BLaER1 treated with 17β-estradiol and CSF1 and Interleukin-3, amounts not matched to agents 10 nM and 100 nM (cell line): Measurements from ENCODE around the gene ITPKB.
"Not testable (repeated sequence)": the region's sequence is repeated elsewhere in the genome, so short reads cannot be mapped to it uniquely, and the experiment has no call there.

Experiments
- H3K27ac ChIP-seq, 11 experiments: shearing (Covaris generic); formaldehyde crosslinking; 2 replicates each; pipeline ENCODE4 v1.8.1; 2022
- H3K27me3 ChIP-seq, 11 experiments: shearing (Covaris generic); formaldehyde crosslinking; 2 replicates each; pipeline ENCODE4 v1.8.1; 2022
- H3K36me3 ChIP-seq, 11 experiments: shearing (Covaris generic); formaldehyde crosslinking; 2 replicates each; pipeline ENCODE4 v1.8.1; 2022
- H3K4me1 ChIP-seq, 10 experiments: shearing (Covaris generic); formaldehyde crosslinking; 2 replicates each; pipeline ENCODE4 v1.8.1; 2022
- H3K4me2 ChIP-seq, 11 experiments: shearing (Covaris generic); formaldehyde crosslinking; 2 replicates each; pipeline ENCODE4 v1.8.1; 2022
- H3K4me3 ChIP-seq, 10 experiments: shearing (Covaris generic); formaldehyde crosslinking; 2 replicates each; pipeline ENCODE4 v1.8.1; 2022
- H3K9ac ChIP-seq, 11 experiments: shearing (Covaris generic); formaldehyde crosslinking; 2 replicates each; pipeline ENCODE4 v1.8.1; 2022
- H3K9me3 ChIP-seq, 11 experiments: shearing (Covaris generic); formaldehyde crosslinking; replicated peaks in 1 of 11; 2 replicates each; pipeline ENCODE4 v1.8.1; 2022
- H4K20me1 ChIP-seq, 11 experiments: shearing (Covaris generic); formaldehyde crosslinking; 2 replicates each; pipeline ENCODE4 v1.8.1; 2022
- Cebpa-rat ChIP-seq, 11 experiments: shearing (Covaris generic); IDR thresholded peaks; 2 replicates each; pipeline ENCODE4 v1.8.1; 2022

ITPKB gene

GRCh38 chr1:226779561-226779960, 40.5 kb upstream of the ITPKB start:
- Histone ChIP-seq H3K27ac (no peak overlapping the region), H3K36me3 (no peaks in the 10 kb centered on the region), H3K4me1 (no peaks in the 10 kb centered on the region), H4K20me1 (no peaks in the 10 kb centered on the region), H3K9me3 (peaks cover 0 to 17% (median 3%) of the 10 kb centered on the region in 11 experiments; a peak in 2 of 22 replicates), H3K4me3 (no peak overlapping the region), H3K4me2 (no peak overlapping the region), H3K27me3 (no peaks in the 10 kb centered on the region), H3K9ac (no peak overlapping the region)
- no peak for TF ChIP-seq Cebpa-rat (IDR thresholded peaks at IDR 0.05)

GRCh38 chr1:226778657-226779058, 39.6 kb upstream of the ITPKB start:
- H3K4me3 ChIP-seq, result no peak overlapping the region
- H3K9me3 ChIP-seq, result peaks cover 0 to 17% (median 3%) of the 10 kb centered on the region in 11 experiments; a peak in 2 of 22 replicates
- no peak overlapping the region for H3K9ac ChIP-seq
- H3K36me3 ChIP-seq, result no peaks in the 10 kb centered on the region
- TF ChIP-seq Cebpa-rat (IDR thresholded peaks at IDR 0.05), result no peak
- no peak overlapping the region for H3K27ac ChIP-seq
- no peaks in the 10 kb centered on the region for H3K27me3 ChIP-seq
- no peaks in the 10 kb centered on the region for H3K4me1 ChIP-seq
- H3K4me2 ChIP-seq, result no peak overlapping the region
- no peaks in the 10 kb centered on the region for H4K20me1 ChIP-seq

- H3K27me3 ChIP-seq, result no peaks in the 10 kb centered on the region
- H3K4me1 ChIP-seq, result peaks cover 0 to 11% (median 7%) of the 10 kb centered on the region in 10 experiments; a peak in 9 of 20 replicates
- no peak overlapping the region for H3K27ac ChIP-seq
- no peaks in the 10 kb centered on the region for H3K36me3 ChIP-seq
- H3K4me3 ChIP-seq, result no peak overlapping the region
- no peak for TF ChIP-seq Cebpa-rat (IDR thresholded peaks at IDR 0.05)
- H3K9ac ChIP-seq, result no peak overlapping the region
- peaks cover 0 to 17% (median 3%) of the 10 kb centered on the region in 11 experiments; a peak in 2 of 22 replicates for H3K9me3 ChIP-seq
- no peak overlapping the region for H3K4me2 ChIP-seq
- H4K20me1 ChIP-seq, result no peaks in the 10 kb centered on the region
Measured at GRCh38 chr1:226776975-226777374, 37.9 kb upstream of the ITPKB start.

GRCh38 chr1:226776066-226776465, 37.0 kb upstream of the ITPKB start:
- Histone ChIP-seq H4K20me1 (no peaks in the 10 kb centered on the region), H3K27ac (no peak overlapping the region), H3K4me3 (no peak overlapping the region), H3K9me3 (peaks cover 0 to 17% (median 3%) of the 10 kb centered on the region in 11 experiments; a peak in 2 of 22 replicates), H3K27me3 (no peaks in the 10 kb centered on the region), H3K4me1 (peaks cover 0 to 11% (median 7%) of the 10 kb centered on the region in 10 experiments; a peak in 9 of 20 replicates), H3K4me2 (no peak overlapping the region), H3K9ac (no peak overlapping the region), H3K36me3 (no peaks in the 10 kb centered on the region)
- no peak for TF ChIP-seq Cebpa-rat (IDR thresholded peaks at IDR 0.05)

GRCh38 chr1:226772446-226773139, 33.5 kb upstream of the ITPKB start:
- peak overlapping the region in 8 of 11 experiments; percentile 0 to 44 (median 15); a peak in 7 of 22 replicates for H3K4me2 ChIP-seq
- H3K27me3 ChIP-seq, result no peaks in the 10 kb centered on the region
- no peaks in the 10 kb centered on the region for H3K36me3 ChIP-seq
- no peak overlapping the region for H3K9ac ChIP-seq
- no peak overlapping the region for H3K27ac ChIP-seq
- H3K9me3 ChIP-seq, result peaks cover 0 to 12% (median 3%) of the 10 kb centered on the region in 11 experiments; a peak in 2 of 22 replicates
- H3K4me3 ChIP-seq, result no peak overlapping the region
- H4K20me1 ChIP-seq, result no peaks in the 10 kb centered on the region
- peaks cover 0 to 11% (median 7%) of the 10 kb centered on the region in 10 experiments; a peak in 9 of 20 replicates for H3K4me1 ChIP-seq
- TF ChIP-seq Cebpa-rat (IDR thresholded peaks at IDR 0.05), result no peak

GRCh38 chr1:226767170-226767569, 28.1 kb upstream of the ITPKB start:
- H3K36me3 ChIP-seq, H3K9ac ChIP-seq, H3K27me3 ChIP-seq, H3K9me3 ChIP-seq, H4K20me1 ChIP-seq, H3K4me2 ChIP-seq, H3K4me3 ChIP-seq, H3K27ac ChIP-seq: not testable (repeated sequence)
- peaks cover 0 to 12% (median 8%) of the 10 kb centered on the region in 10 experiments; a peak in 9 of 20 replicates for H3K4me1 ChIP-seq

GRCh38 chr1:226766565-226766964, 27.5 kb upstream of the ITPKB start:
- no peak overlapping the region for H3K9ac ChIP-seq
- no peaks in the 10 kb centered on the region for H3K27me3 ChIP-seq
- H3K27ac ChIP-seq, result no peak overlapping the region
- H3K4me3 ChIP-seq, result no peak overlapping the region
- no peaks in the 10 kb centered on the region for H3K36me3 ChIP-seq
- no peaks in the 10 kb centered on the region for H4K20me1 ChIP-seq
- H3K9me3 ChIP-seq, result no peaks in the 10 kb centered on the region
- peaks cover 0 to 11% (median 8%) of the 10 kb centered on the region in 10 experiments; a peak in 9 of 20 replicates for H3K4me1 ChIP-seq
- H3K4me2 ChIP-seq, result no peak overlapping the region
- TF ChIP-seq Cebpa-rat (IDR thresholded peaks at IDR 0.05), result no peak

GRCh38 chr1:226764533-226764932, 25.5 kb upstream of the ITPKB start:
- Histone ChIP-seq H3K4me2 (peak overlapping the region in 8 of 11 experiments; percentile 1 to 52 (median 11); a peak in 11 of 22 replicates), H3K4me1 (peaks cover 0 to 11% (median 8%) of the 10 kb centered on the region in 10 experiments; a peak in 9 of 20 replicates), H3K27ac (no peak overlapping the region), H3K27me3 (no peaks in the 10 kb centered on the region), H3K4me3 (no peak overlapping the region), H3K36me3 (no peaks in the 10 kb centered on the region), H4K20me1 (no peaks in the 10 kb centered on the region), H3K9ac (no peak overlapping the region), H3K9me3 (no peaks in the 10 kb centered on the region)
- TF ChIP-seq Cebpa-rat (IDR thresholded peaks at IDR 0.05), result no peak

GRCh38 chr1:226763905-226764264, 24.8 kb upstream of the ITPKB start:
- no peak overlapping the region for H3K27ac ChIP-seq
- H4K20me1 ChIP-seq, result no peaks in the 10 kb centered on the region
- H3K36me3 ChIP-seq, result no peaks in the 10 kb centered on the region
- TF ChIP-seq Cebpa-rat (IDR thresholded peaks at IDR 0.05), result no peak
- peak overlapping the region in 3 of 11 experiments; percentile 19 to 52 (median 45); a peak in 5 of 22 replicates for H3K4me2 ChIP-seq
- H3K9me3 ChIP-seq, result no peaks in the 10 kb centered on the region
- H3K4me1 ChIP-seq, result peaks cover 0 to 11% (median 8%) of the 10 kb centered on the region in 10 experiments; a peak in 9 of 20 replicates
- no peak overlapping the region for H3K4me3 ChIP-seq
- H3K9ac ChIP-seq, result no peak overlapping the region
- no peaks in the 10 kb centered on the region for H3K27me3 ChIP-seq
